NCI-H82 treated with DMSO at 0.1 percent for 48 hours (cell line): ENCODE data around the gene TESPA1.

Experiments used
- DNase-seq: peaks from one replicate; lab custom pipeline; 2025; ENCODE audit not compliant: unreplicated experiment; lab: John Stamatoyannopoulos, UW

Gene TESPA1, protein sequence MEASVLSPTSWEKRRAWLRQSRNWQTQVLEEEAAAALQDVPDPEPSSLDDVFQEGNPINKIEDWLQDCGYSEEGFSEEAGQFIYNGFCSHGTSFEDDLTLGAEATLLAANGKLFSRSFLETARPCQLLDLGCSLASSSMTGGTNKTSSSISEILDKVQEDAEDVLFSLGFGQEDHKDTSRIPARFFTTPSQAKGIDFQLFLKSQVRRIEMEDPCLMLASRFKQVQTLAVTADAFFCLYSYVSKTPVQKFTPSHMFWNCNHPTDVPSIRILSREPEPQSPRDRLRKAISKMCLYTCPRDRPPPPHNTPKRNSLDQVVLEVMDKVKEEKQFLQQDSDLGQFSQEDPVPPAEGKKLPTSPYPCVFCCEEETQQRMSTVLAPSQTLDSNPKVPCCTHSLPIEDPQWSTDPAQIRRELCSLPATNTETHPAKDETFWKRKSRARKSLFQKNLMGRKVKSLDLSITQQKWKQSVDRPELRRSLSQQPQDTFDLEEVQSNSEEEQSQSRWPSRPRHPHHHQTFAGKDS

DNA sequence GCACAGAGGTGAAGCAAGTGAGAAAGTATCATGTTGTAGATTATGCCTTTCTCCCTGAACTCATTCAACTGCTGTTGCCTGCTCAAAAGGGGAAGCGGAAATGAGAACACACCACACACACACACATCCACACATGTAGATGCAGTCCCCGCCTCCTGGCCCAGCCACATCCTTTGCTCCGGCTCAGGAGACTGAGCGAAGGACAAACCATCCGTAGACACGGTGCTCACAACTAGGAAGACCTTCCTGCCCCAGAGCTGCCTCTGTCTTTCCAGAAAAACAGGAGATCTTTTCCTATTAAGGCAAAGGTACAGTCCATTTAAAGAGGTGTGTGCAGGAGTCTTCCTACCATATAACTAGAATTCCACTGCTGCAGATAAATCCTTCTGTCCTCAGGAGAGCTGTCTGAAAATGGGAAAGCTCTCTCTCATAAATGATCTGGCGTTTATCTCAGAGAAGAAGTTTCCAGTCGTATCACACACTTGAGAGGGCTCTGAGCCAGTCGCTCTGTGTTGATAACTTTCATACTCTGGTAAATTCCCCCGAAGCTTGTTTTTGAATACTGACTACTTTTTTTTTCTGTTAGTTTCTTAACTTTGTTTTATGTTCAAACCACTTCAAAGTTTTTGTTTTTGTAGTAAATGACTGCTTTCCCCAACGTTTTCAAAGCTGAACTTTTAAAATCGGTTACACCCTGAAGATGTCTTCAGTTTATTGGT lies at the start of gene TESPA1:
Gene TESPA1 (minus strand): TSS at position 105 of the 719 bp plus-strand sequence. CDS start 10,200 bp downstream, outside the sequence.
- DNase-seq: no peak

DNA sequence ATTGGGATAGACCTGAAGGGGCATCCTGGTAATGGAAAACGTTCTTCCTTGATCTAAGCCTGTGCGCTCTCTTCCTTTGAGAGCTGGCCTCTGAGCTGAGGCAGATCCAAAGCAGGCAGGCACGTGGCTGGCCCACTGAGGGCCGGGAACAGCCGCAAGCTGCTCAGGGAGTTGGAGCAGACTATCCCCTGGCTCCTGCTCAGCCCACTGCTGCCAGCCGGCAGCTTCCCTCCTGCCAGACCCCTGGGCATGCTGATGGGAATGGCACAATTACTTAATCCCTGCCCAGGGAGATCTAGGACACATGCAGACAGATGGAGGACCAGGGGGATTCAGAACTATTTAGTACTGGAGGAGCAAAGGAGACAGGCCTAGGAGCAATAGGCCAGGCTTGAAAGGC lies 49.7 kb upstream of the TESPA1 start:
- DNase-seq: peak; percentile 72

DNA sequence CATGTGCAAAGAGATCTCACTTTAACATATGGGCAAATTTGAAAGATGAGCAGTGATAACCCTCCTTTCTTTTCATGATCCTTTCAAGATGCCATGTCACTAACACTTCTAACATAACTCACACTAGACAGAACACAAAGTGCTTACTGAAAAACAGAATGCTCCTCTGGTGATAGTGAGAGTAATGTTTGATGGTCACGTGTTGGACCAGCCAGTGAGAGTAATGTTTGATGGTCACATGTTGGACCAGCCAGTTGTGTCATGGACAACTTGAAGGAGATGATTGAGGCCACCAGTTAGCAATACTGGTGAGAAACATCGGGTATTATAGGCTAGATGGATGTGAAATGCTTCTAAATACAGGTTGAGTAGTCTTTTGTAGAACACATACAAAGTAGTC lies 40.9 kb upstream of the TESPA1 start:
- DNase-seq: no peak

DNA sequence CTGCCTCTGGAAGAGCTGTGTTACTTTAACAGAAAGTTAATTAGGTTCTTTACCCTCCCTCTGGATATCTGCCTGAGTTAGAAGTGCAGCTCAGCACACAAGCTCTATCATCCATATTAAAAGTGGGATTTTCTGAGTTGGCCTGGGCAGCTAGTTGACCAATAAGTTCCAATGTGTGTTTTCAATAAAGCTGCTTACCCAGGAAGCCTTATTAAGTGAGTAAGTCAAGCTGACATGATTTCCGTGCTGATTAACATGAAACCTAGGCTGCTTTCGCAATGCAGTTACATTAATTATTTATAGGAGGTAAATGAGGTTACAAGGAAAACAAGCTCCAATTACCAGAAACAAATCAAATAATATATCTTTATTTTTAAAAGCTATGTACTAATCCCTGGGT lies 40.0 kb upstream of the TESPA1 start:
- peak; percentile 20 for DNase-seq

DNA sequence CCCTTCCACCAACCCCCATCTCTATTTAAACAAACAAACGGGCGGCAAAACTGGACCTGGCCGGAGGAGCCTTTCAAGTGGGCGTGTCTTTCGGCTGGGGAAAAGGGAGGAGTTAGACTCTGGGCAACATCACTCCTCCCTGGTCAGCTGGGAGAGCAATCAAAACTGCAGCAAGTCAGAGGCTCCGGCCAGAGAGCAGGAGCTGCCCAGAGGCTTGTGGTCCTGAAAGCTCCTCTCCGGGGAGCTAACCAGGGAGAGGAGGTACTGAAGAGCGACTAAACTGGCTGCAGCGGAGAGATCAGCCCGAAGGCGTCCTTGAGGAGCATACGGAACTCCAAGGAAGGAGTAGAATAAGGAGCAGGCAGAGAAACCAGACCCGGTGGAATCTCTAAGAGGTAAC lies 35.2 kb upstream of the TESPA1 start, which contains the start of gene NEUROD4:
Gene NEUROD4 (plus strand): TSS at position 191 of the 400 bp plus-strand sequence. CDS start 6,466 bp downstream, outside the sequence.
- peak; percentile 77 for DNase-seq

DNA sequence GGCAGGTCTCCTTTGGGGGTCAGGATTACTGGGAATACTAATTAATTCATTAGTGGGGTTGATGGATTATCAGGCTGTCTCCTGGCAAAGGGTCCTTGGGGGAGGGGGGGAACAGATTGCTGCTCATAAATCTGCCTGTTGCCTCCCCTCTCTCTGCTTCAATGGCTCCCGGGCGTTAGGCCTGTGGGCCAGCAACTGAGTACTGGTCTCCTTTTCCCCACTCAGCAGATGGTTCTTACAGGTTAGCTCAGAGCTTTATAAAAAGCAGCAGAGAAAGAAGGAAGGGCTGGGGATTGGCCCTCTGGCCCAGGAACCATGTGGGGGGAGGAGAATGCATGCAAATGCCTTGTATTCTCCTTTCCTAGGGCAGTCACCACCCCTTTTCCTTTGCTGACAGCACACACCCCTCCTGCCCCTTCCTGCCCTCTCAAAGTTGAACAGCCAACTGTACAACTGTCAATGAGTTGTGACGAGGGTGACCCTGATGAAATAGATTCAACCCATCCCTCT lies 32.9 kb upstream of the TESPA1 start:
- DNase-seq: peak; percentile 97

DNA sequence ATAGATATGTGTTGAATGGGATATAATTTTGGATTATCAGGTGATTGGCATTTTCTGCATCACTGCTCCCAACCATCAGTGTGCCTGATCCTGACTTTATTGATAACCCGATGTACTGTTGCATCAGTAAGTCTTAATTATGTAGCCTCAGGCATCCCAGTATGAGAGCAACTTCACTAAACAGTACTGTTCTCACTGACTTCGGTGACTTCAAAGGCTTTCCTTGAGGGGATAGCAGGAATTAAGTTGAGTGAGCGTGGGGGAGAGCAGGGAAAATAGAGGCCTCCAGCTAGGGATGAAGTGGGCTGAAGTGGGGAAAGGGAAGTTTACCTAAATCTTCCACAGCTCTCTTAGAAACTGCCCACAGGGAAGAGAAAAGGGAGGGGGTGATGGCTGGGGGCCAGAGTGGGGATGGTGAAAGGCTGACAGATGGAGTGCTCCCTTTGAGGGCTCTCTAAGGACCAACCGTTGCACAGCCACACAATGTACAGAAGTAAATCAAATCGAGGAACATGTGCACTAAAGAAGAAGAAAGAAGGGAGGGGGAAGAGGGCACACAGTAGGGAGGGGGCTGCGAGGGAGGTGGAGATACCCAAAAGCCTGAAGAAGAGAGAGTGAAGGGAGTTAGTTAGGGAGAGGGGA lies 24.5 kb upstream of the TESPA1 start:
- DNase-seq: peak; percentile 87

DNA sequence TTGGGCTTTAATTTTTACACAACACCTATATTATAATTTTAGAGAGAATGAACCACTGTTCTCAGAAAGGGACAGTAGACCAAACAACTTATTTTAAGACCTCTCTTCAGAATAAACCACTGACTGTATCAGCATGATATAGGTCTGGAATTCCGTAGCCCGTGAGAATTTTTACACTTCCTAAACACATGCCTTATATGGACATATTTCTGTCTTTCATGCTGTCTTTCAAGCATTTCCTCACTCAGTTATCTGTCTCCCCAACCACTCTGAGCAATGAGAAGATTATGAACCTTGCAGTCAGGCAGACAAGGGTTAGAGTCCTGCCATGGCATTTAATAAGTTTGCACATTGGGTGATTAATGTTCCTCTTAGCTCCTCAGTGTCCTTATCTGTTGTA lies 17.8 kb upstream of the TESPA1 start:
- DNase-seq: no peak

DNA sequence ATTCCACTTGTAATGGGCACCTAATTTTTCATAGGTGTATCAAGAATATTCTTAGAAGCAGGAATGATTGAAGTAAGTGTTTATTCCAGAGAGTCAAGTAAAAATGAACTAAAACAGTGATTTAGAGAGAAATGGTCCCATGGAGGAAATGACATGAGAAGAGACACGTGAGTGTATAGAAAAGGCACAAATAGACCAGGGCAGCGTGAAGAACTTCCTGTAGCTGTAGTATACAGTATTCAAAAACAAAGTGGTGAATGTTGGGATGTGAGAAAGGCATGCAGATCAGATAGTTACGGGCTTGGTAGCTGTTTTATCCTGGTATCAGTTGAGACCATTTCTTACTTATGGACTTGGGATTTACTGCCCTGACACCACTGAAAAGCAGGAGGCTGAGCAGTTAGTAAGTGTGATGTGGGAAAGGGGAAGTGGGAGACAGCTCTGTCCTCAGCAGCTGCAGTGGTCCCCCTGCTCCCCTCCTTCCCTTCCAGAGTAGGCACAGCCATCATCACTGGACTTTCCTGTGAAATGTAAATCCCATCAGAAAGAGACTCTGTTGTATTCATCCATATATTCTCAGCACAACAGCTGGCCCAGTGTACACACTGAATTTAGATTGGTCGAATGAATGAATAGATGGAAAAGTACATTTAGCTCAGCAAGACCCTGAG lies 16.8 kb upstream of the TESPA1 start:
- DNase-seq: no peak

DNA sequence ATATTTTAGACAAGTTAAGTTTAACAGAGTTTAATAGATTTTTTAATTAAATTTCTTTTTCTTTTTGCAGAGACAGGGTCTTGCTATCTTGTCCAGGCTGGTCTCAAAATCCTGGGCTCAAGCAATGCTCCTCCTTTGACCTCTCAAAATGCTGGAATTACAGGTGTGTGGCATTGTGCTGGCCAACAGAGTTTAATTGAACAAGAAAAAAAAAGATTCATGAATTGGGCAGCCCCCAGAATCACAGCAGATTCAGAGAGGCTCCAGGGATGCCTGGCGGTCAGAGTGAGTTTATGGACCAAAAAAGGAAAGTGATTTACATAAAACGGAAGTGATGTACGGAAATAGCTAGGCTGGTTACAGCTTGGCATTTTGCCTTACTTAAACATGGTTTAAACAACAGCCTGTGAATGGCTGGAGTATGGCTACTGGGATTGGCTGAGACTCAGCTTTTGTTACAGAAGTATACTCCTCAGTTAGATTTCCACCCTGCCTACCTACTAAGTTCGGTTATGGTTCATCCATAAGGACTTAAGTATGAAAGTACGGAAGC lies 14.5 kb upstream of the TESPA1 start:
- no peak for DNase-seq

DNA sequence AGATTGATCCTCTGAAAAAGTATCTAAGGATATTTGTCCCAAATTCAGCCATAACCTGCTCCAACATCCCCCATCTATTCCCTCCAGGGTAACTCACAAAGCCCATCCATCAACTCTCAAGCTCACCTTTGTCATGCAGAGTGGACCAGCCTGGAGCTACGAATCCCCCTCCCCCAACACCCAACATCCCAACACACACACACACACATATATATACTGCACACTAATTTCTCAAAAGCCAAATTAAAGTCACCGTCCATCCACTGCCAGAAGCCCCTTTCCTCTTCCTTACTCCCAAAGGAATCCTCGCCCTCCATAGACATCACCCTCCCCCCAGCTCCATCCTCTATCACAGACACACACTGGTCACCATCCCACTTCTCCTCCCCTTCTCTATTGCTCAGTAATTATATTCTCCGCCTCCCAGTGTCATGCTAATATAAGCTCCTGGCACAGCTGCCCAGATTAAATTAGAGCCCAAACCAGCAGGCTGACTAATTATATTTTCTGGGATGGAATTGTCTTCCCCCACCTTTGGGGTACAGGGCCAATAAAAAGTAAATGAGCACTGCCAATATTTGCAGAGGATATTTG lies 13.5 kb upstream of the TESPA1 start:
- peak; percentile 14 for DNase-seq

DNA sequence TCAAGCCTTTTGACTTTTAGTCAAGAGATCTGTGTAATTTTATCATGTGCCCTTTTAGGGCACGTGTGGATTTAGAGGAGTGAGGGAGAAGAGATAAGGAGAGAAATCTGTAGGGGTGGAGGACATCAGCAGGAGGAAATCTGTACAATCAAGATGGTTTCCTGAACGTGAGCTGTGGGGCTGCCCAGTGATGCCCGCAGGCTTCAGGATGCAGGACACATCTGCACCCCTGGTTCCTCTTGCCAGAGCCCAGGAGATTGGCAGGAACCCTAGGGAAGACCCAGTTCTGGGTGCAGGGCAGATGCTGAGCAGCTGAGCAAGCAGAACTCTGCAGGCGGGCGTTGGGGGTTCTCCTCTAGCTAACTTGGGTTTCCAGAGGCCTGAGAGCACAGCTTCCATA lies 11.6 kb upstream of the TESPA1 start:
- DNase-seq: no peak

DNA sequence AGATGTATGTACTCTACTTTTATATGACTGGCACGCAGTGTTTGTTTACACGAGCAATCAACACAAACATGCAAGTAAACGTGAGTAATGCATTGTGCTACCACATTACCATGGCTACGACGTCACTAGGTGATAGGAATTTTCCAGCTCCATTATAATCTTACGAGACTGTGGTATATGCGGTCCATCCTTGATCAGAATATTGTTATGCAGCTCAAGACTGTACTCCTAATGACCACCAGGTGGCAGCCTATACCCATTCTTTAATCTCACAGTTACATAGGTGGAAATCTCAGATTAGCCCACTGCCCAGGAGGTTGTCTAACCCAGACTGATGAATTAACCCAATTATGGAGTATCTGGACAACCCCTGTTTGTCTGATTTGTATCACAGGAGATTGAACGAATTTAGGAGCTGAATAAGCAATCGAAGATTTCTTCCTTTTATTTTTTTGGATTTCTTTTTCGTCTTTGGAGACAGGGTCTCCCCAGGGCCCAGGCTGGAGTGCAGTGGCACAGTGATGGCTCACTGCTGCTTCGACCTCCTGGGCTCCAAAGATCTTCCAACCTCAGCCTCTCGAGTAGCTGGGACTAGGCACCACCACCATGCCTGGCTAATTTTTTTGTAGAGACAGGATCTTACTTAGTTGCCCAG lies 8.7 kb upstream of the TESPA1 start:
- DNase-seq: peak; percentile 91

DNA sequence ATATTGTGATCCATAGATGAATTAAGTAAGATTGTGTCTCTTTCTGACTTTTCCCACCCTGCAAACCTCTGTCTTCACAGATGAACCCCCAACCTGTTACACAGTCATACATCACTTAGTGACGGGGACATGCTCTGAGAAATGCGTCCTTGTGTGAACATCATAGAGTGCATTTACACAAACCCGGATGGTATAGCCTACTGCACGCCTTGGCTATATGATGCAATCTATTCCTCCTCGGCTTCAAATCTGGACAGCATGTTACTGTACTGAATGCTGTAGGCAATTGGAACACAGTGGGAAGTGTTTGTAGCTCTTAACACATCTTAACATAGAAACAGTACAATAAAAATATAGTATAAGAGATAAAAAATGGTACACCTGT lies 7.4 kb upstream of the TESPA1 start:
- DNase-seq: no peak

DNA sequence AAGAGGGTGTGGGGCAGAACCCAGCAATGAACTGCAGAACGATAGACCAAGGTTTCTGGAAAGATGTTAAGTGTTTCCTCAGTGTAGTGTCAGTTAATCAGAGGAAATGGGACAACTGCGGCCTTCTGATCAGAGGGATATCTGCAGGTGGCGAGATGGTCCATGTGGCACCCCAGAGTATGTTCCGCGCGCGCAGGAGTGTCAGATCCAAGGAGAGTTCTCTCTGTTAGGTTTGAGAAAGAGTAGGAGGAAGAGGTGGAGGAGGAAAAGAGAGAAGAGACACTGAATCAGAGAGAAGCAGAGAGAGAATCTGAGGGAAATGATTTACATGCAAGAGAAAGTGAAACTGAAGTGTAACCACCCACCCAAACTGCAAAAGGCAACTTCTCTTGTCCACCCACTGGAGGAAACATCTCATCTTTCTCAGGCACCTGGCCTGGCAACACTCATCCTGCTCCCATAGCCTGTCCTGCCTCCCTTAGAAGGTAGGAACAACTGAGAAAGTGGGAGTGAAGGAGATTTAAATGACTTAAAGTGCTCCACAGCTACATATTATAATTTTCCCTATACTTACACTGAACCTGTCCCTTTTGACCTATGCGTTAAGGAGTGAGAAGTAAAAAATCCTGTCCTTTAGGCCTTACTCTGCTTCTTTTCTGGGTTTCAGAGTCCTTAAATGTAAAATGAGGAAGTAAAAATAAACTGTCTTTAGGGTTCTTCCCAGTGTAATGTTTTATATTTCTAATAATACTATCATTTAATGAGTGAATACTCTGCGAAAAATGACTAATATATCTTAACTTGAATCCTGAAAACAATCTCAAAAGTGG lies 6.8 kb upstream of the TESPA1 start:
- no peak for DNase-seq

DNA sequence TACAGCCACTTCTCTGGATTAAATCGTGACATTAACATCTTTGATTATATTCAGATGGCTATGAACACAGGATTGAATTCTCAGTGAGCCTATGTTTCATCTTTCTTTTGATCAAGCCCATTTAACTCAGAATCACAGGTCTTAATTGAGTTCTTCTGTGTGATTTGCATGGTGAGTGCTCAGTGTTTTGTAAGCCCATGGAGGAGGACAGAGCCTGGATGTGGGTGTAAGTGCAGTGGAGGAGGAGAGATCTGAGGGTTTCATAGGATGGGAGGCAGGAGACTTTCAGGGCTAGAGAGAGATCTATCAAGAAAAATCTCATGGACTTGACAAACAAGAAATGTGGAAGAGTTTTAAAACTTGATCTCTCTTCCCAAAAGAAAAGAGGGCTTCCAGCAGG lies 5.3 kb upstream of the TESPA1 start:
- DNase-seq: no peak

DNA sequence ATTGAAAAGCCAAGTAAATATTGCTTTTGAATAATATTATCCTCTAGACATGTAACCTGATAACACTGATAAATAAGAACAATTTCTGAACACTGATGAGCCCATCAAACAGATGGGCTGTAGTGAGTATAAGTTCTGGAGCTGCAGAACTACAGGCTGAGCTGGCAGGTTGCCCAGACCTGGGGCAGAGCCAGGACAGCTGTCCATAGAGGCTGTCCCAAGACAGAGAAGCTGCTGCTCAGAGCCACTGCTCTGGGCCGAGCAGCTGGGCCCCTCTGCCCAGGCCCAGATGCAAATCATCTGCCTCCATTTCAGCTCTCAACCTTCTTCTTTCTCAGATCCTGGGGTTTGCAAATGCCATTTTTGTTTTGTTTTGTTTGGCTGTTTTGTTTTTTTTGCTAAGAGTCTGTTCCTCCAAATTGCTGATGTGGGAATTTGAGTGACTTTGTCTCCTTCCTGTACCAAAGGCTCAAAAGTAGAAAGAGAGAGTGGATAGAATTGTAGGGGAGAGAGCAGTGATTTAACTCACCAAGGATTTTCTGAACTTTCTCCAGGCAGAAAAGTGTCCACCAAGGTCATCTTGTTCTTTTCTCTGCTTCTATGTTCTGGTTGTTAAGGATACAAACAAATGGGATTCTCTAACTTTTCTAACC lies 4.0 kb upstream of the TESPA1 start:
- peak; percentile 35 for DNase-seq

DNA sequence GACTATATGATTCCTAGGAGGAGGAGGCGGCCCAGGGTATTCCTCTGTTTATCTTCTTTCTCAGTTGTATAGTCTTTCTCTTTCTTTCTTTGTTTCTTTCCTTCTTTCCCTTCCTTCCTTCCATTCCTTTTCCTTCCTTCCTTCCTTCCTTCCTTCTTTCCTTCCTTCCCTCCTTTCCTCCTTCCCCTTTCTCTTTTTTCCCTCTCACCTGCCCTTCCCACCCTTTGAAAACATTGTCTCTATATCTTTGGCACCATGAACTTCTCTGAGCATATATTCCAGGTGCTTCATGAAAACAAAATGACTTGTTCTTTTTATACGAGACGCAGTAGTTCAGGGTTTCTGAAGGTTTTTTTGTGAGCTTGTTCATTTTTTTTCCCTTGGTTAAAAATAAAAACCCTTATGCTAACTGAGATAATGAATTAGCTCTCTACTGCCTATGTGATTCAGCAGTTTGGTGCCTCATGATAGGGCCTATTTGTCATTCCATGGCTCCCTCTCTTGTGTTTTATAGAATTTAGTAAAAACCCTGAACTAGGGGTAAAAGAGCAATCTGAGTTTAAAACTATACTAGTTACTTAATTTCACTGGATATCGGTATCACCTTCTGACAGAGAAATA lies 3.2 kb upstream of the TESPA1 start:
- DNase-seq: no peak
